HG03196 (cell line): Measurements from ENCODE around the gene MAP3K9.
A peak's percentile ranks its signal among the peaks of the same experiment; 100 is the strongest.
"Not testable (repeated sequence)": the region's sequence is repeated elsewhere in the genome, so short reads cannot be mapped to it uniquely, and the experiment has no call there.

Experiments used
- ATAC-seq: cut with Tn5 transposase; IDR thresholded peaks from one replicate; pipeline ENCODE4 v1.9.1; 2021; ENCODE audit not compliant: unreplicated experiment

MAP3K9 gene

GRCh38 chr14:70809225-70810219 lies at the start of gene MAP3K9:
Gene MAP3K9 (minus strand): TSS chr14:70809513. CDS start chr14:70809171, 342 bp downstream.
- peak; percentile 82 for ATAC-seq

DNA sequence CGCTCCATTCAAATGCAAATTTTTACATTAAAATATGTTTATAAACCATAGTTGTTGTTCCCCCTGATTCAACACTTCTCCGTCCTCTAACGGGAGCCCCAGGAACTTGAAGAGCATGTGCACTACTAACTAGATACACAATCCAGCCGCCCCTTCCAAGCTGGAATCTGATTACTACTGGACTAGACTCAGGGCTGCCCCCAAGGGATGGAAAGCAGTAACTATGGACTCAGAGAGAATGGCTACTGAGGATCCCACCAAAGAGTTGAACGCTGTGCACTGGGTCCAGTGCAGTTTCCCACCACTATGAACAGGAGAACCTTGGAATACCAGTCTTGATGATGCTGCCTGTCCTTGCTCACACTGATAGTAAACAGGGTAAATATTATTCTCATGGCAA lies 49.3 kb upstream of the MAP3K9 start:
- no peak for ATAC-seq

GRCh38 chr14:70857496-70857890 lies 48.2 kb upstream of the MAP3K9 start:
- no peak for ATAC-seq

DNA sequence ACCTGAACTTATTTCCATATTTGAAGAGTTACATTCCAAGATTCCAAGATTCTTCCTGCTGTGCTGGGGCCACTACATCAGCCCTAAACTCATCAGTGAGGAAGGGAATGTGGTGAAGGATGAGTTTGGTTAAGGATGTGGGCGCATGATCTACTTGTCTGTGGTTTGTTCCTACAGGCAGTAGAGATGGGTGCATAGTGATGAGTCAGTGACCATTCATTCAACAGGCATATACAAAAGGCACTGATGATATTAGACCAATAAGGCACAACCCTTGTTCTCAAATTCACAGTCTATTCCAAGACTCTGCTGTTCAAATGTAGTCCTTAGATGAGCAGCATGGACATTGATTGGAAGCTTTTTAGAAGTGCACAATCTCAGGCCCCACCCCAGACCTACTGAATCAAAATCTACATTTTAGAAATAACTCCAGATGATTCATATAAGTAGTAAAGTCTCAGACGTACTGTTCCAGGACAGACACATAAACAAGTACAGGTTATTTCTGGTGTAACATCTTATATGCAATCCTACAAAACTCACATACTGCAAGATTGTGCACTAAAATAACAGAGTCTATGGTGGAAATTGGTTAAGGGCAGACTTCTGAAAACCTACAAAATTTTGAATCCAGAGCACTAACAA lies 47.7 kb upstream of the MAP3K9 start:
- no peak for ATAC-seq

- no peak for ATAC-seq
Measured at GRCh38 chr14:70855486-70855885, 46.2 kb upstream of the MAP3K9 start.

- ATAC-seq = not testable (repeated sequence)
Measured at GRCh38 chr14:70853658-70854057, 44.3 kb upstream of the MAP3K9 start.

GRCh38 chr14:70847406-70848090 lies 38.2 kb upstream of the MAP3K9 start:
- ATAC-seq = no peak

- no peak for ATAC-seq
Measured at GRCh38 chr14:70845601-70846000, 36.3 kb upstream of the MAP3K9 start.

- no peak for ATAC-seq
Measured at GRCh38 chr14:70842851-70843462, 33.6 kb upstream of the MAP3K9 start.

DNA sequence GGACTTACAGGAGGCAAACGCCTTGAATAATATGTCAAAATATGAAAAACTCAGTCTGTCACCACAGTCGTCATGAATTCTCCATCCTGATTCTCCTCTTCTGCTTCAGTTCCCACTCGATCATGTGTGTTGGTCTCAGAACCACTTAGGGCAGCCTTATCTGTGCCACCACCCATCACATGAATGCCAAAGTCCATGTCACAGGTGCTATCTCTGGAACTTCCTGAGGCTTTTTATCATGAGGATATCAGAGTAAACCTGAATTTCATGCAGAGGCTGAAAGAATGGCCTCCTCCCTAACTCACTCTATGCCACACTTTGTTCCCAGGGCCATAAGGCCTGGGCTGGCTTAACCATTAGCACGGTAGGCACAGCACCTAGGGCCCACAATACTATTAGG lies 28.8 kb upstream of the MAP3K9 start:
- ATAC-seq = no peak

GRCh38 chr14:70836946-70837345 lies 27.6 kb upstream of the MAP3K9 start:
- no peak for ATAC-seq

DNA sequence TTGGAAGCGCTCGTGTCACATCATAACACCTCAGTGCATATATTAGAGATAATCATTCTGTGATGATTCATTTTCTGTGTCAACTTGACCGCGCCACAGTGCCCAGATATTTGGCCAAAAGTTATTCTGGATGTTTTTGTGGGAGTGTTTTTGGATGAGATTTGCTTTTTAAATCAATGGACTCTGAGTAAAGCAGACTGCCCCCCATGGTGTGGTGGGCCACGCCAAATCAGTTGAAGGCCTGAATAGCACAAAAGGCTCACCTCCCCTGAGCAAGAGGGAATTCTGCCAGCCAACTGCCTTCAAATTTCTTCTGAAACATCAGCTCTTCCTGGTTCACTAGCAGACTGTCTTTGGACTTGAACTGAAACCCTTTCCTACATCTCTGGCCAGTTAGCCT lies 24.6 kb upstream of the MAP3K9 start:
- ATAC-seq = no peak

DNA sequence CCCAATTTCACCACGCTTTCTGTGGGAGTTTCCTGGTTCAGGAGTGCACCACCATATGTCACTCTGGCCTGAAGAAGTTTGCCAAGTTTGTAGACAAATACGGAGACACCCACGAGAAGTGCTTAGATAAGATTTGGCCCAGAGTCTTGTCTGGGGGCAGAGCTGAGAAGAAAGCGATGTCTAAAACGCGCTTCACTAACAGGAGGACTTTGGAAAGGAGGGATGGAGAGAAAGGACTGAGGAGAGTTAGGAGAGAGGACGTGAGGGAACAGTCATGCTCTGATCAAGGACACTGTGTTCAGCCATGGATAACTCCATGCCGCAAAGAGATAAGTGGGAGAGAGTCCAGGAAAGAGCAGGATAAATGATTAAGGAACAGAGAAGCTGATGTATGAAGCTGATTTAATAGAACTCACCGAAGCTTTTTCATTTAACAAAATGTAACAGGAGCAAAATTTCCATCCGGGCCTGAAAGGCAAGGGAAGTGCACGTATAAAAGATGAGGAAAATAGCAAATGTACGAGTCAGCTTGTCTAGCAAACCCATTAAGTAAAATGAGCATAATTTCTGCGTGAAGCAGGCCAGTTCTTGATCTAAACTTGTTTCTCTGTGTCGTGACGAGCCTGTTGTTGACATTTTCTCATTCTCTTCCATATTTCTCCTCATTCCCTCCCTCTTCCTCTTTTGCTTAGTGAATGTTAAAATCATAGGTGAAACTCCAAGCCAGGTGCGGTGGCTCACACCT lies 23.4 kb upstream of the MAP3K9 start:
- no peak for ATAC-seq

DNA sequence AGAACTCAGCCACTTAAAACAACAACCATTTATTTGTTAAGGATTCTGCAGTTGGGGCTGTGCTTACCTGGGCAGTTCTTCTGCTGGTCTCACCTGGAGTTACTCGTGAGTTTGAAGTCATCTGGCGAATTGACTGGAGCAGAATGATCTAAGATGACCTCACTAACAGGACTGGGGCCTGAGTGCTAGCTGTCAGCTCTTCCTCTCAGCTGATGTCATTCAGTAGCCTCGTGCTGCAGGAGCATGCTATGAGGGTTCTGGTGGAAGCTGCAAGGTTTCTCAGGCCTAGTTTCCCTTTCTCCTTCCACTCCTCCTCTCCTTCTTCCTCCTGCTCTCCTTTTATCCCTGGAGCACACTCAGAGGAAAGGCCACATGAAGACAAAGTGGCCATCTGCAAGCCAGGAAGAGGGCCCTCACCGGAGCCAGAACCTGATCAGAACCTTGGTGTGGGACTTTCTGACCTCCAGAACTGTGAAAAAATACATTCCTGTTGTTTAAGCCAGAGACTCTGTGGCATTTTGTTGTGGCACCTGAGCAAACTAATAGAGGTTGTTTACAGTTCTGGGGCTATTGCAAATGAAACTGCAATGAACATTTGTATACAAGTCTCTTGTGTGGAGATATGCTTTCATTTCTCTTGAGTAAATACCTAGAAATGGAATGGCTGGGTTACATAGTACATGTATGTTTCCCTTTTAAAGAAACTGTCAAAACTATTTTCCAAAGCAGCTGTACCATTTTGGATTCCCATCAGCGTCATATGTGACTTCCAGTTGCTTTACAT lies 21.9 kb upstream of the MAP3K9 start:
- no peak for ATAC-seq

GRCh38 chr14:70828188-70828587 lies 18.9 kb upstream of the MAP3K9 start:
- ATAC-seq = no peak

DNA sequence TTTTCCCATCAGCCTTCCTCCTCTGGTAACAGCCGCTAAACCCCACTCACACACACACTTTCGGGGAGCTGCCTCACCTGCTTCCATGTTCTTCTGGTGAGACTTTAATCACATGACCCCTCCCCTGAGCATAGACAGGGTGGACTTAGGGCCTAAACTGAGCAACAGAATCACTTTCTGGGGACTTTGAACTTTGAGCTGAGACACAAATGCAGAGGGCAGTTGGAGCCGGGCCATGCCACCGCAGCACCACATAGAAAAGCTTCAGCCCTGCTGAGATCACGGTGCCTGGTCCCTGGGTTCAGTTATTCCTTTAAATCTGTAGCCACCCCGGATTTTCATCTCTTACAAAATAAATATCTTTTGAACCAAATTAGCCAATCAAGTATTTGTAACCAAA lies 18.4 kb upstream of the MAP3K9 start:
- ATAC-seq = no peak

DNA sequence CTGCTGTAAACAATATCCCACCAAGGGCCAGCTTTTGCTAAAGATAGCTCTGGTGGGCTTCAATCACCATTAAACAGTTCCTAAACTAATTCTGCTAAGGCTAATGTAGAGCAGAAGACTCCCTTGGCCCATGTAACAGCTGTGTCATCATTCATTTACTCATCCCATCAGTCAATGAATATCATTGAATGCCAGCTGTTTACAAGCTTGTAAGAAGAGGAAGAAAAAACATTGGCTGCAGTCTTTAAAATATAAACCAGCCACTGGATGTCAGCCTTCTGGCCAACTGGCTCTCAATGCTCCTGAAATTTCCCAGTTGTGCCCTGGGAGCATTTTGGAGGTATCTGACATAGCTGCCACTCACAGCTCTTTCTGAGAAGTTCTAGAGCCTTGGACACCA lies 18.0 kb upstream of the MAP3K9 start:
- no peak for ATAC-seq

- ATAC-seq = no peak
Measured at GRCh38 chr14:70823281-70823680, 14.0 kb upstream of the MAP3K9 start.

DNA sequence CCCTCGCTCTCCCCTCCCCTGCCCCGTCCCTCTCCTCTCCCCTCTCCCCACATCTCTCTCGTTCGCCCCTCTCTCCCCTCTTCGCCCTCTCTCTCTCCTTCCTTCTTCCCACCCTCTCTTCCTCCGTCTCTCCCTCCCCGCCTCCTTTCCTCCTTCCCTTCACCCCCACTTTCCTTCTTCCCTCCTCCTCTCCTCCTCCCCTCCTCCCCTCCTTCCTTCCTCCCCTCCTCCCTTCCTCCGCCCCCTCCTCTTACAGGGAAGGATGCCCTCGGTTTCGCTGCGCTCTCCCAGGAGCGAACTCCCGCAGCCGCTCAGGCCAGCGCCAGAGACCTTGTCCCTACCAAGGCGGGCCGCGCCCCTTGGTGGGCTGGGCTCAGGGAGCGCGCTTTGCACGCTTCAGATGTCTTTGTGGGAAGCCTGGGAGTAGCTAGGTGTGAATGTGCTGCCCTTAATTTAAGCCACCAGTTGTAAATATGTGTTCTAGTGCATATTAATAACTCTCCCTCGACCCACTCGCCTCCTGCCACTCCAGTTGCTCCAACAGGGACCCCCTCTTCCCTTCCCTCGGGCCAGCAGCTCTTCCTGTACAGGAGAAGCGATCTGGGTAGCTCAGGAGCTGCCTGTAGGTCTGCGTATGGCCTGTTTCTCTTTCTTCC lies 13.3 kb upstream of the MAP3K9 start:
- ATAC-seq = no peak
